Prostate gland (tissue), 2 donors: ENCODE data around the gene RAB1A. TPM values are rescaled to one million over a fixed set of nuclear protein-coding genes. Genes with fewer than 3 reads are reported as not detected.

Experiments
- DNase-seq: peaks from one replicate; pipeline ENCODE4 v3.0.0-alpha.2; 2019; ENCODE audit warnings: low spot score
- H3K27ac ChIP-seq, 2 donors: fragments of 200-600 bp; sonication (generic); 2 replicates each; pipeline ENCODE4 v1.5.1; 2017 to 2019
- H3K27me3 ChIP-seq: fragments of 200-600 bp; sonication (generic); replicated peaks from 2 replicates; pipeline ENCODE4 v1.5.1; 2019; ENCODE audit not compliant: insufficient read depth
- H3K36me3 ChIP-seq, 2 donors: fragments of 200-600 bp; sonication (generic); 1 replicate in 1 of 2; 2 replicates in 1 of 2; pipeline versions ENCODE4 v1.5.1 to v1.8.1; 2017 to 2019
- H3K4me1 ChIP-seq: fragments of 200-600 bp; sonication (generic); replicated peaks from 2 replicates; pipeline ENCODE4 v1.5.1; 2019
- H3K4me3 ChIP-seq, 2 donors: fragments of 200-600 bp; sonication (generic); 2 replicates each; pipeline ENCODE4 v1.5.1; 2017 to 2019
- H3K9me3 ChIP-seq: fragments of 200-600 bp; sonication (generic); 2 replicates; pipeline ENCODE4 v1.5.1; 2017
- POLR2A ChIP-seq: fragments of 450-650 bp; IDR thresholded peaks from one replicate; pipeline ENCODE4 v1.6.1; 2016; ENCODE audit warnings: antibody characterized with exemption, mild to moderate bottlenecking
- POLR2AphosphoS5 ChIP-seq: sonication (generic); formaldehyde crosslinking; IDR thresholded peaks from one replicate; pipeline ENCODE4 v1.6.1; 2017; ENCODE audit warnings: antibody characterized with exemption
- WGBS: methylation state at CpG from one replicate; pipeline ENCODE4 v1.1.5; 2018; 5-methylcytosine and 5-hydroxymethylcytosine counted together
- intact Hi-C: fragments of 100-400 bp; cut with DNase I; formaldehyde crosslinking; loops from one replicate; pipeline ENCODE4 v1.14.2; 2022
- total RNA-seq, 2 donors: library from RNA; depleted of rRNA; stranded (reverse); fragments of >200 nt; gene quantifications; one replicate each; pipeline ENCODE4 v1.1.0, GENCODE V29; 2016
- TF ChIP-seq, protein P1 (sequence below), 4 experiments: fragments of 200-600 bp in 2 of 4; fragments of 450-650 bp in 2 of 4; sonication (generic) in 2 of 4; IDR thresholded peaks; 1 replicate in 3 of 4; 2 replicates in 1 of 4; pipeline ENCODE4 v1.5.1; 2016 to 2019; ENCODE audit warnings: antibody characterized with exemption in 4 of 4, mild to moderate bottlenecking in 2 of 4, moderate library complexity in 2 of 4

Gene RAB1A
- total RNA-seq, 2 donors from 2014 or later = 50.3 to 67.6 TPM

DNA sequence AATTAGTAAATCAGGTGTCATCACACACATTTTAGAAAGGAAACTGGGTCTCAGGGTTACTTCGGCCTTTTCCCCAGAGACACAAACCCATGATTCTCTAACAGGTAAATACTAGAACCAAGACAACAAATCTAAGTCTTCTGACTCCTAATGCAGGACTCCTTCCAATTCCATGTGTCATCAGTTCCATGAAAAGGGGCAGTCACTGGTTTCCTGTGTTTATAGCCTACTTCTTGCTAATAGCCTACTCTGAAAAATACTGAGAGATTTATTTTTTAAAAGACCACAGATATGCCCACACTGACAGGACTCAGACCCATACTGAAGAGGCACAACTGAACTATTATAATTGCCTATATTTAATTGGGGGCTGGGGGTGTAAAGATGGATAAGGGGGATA is 33.0 kb downstream of the RAB1A start:
- intact Hi-C loops = no loop called here
- Histone ChIP-seq H3K4me3 (no peak overlapping the region), H3K9me3 (no peaks in the 10 kb centered on the region), H3K27me3 (no peaks in the 10 kb centered on the region), H3K36me3 (no peaks in the 10 kb centered on the region), H3K4me1 (no peaks in the 10 kb centered on the region), H3K27ac (no peak overlapping the region)
- no peak for DNase-seq
- 92% methylated on average over 1 of the region's 1 CpG for WGBS
- TF ChIP-seq, protein P1, sequence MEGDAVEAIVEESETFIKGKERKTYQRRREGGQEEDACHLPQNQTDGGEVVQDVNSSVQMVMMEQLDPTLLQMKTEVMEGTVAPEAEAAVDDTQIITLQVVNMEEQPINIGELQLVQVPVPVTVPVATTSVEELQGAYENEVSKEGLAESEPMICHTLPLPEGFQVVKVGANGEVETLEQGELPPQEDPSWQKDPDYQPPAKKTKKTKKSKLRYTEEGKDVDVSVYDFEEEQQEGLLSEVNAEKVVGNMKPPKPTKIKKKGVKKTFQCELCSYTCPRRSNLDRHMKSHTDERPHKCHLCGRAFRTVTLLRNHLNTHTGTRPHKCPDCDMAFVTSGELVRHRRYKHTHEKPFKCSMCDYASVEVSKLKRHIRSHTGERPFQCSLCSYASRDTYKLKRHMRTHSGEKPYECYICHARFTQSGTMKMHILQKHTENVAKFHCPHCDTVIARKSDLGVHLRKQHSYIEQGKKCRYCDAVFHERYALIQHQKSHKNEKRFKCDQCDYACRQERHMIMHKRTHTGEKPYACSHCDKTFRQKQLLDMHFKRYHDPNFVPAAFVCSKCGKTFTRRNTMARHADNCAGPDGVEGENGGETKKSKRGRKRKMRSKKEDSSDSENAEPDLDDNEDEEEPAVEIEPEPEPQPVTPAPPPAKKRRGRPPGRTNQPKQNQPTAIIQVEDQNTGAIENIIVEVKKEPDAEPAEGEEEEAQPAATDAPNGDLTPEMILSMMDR (IDR thresholded peaks at IDR 0.05) = no peak
- TF ChIP-seq POLR2AphosphoS5 = no peak
- TF ChIP-seq POLR2A = no peak

DNA sequence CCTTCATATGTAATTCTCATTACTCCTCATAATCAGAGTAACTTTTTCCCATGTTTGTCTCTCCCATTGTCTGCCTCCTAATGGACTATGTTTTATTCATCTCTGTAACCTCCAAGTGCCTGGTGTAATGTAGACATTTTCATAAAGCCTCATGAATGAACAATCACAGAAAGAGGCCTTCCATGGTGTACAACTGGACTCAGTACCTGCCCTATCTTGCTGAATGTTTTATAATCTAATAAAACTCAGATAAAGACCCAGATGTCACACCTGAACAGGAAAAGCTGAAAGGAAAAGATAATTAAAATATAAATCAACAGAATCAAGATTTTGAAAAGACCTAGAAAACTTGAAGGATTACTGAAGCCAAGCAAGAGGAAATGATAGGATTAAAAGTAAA is 36.7 kb downstream of the RAB1A start:
- Histone ChIP-seq H3K27me3 (no peaks in the 10 kb centered on the region), H3K4me3 (no peak overlapping the region), H3K36me3 (no peaks in the 10 kb centered on the region), H3K27ac (no peak overlapping the region), H3K9me3 (no peaks in the 10 kb centered on the region), H3K4me1 (no peaks in the 10 kb centered on the region)
- intact Hi-C loops = no loop called here
- no peak for DNase-seq
- TF ChIP-seq, protein P1 (IDR thresholded peaks at IDR 0.05) = no peak
- TF ChIP-seq POLR2AphosphoS5 (no peak), POLR2A (no peak)

DNA sequence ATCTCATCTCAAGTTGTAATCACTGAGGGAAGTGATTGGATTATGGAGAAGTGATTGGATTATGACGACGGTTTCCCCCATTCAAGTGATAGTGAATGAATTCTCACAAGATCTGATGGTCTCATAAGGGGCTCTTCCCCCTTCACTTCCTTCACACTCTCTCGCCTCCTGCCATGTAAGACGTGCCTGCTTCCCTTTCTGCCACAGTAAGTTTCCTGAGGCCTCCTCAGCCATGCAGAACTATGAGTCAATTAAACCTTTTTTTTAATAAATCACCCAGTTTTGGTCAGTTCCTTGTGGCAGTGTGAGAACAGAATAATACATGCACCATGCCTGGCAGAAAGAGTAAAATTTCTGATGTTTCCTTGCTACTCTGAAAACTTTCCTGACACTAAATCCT is 37.1 kb downstream of the RAB1A start:
- Histone ChIP-seq H3K4me3 (no peak overlapping the region), H3K27ac (no peak overlapping the region), H3K4me1 (no peaks in the 10 kb centered on the region), H3K36me3 (no peaks in the 10 kb centered on the region), H3K9me3 (no peaks in the 10 kb centered on the region), H3K27me3 (no peaks in the 10 kb centered on the region)
- DNase-seq = no peak
- WGBS = 87% methylated on average over 4 of the region's 4 CpGs
- intact Hi-C loops = no loop called here
- TF ChIP-seq, protein P1 (IDR thresholded peaks at IDR 0.05) = no peak
- no peak for TF ChIP-seq POLR2AphosphoS5
- no peak for TF ChIP-seq POLR2A

DNA sequence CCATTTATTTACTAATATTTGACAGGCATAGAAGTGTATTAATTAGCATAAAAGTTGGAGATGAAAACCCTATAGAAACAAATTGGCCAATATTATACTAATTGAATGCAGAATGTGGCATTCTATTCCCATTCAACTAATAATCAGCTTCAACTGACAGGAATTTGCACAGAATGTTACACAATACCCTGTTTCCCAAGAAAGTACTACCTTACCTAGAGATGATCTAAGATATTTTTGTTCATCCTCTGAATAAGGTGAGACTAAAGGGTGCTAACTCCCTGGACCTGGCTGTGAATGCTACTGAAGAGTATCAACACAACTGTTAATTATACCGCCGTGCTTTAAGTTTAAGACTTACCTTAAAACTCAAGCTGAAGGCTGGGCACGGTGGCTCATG is 44.8 kb downstream of the RAB1A start:
- WGBS = 94% methylated on average over 3 of the region's 3 CpGs
- no peak for TF ChIP-seq POLR2AphosphoS5
- no peak for TF ChIP-seq POLR2A
- TF ChIP-seq, protein P1 (IDR thresholded peaks at IDR 0.05) = no peak
- Histone ChIP-seq H3K9me3 (no peaks in the 10 kb centered on the region), H3K27ac (no peak overlapping the region), H3K27me3 (no peaks in the 10 kb centered on the region), H3K4me3 (no peak overlapping the region), H3K36me3 (no peaks in the 10 kb centered on the region), H3K4me1 (no peaks in the 10 kb centered on the region)
- no peak for DNase-seq
- intact Hi-C loops = no loop called here

DNA sequence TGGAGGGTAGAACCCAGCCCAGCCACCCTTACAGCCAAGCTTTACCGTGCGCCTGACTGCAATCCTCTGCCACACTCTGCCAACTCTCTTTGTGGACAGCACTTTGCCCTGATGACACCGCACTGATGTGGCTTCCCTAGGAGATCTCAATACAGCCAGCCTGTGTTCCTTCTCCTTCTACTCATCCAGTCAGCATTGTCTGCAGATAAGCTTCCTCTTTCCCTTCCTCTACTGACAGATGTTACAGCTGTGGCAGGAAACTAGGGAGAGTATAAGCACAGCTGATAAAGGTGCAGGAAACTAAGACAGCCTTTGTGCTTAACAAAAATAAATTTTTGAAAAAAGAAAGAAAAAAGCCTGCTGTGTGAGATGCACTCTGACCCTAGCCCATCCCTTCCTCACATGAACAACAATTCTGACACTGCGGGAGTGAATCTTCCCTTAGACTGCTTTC is 48.6 kb downstream of the RAB1A start:
- Histone ChIP-seq H3K36me3 (no peaks in the 10 kb centered on the region), H3K27ac (no peak overlapping the region), H3K4me3 (no peak overlapping the region), H3K4me1 (peaks cover under 1% of the 10 kb centered on the region), H3K9me3 (no peaks in the 10 kb centered on the region), H3K27me3 (no peaks in the 10 kb centered on the region)
- no peak for DNase-seq
- no peak for TF ChIP-seq POLR2AphosphoS5
- TF ChIP-seq, protein P1 (IDR thresholded peaks at IDR 0.05) = no peak
- TF ChIP-seq POLR2A = no peak
- intact Hi-C loops = no loop called here
- WGBS = 72% methylated on average over 4 of the region's 4 CpGs
